Superior temporal gyrus (tissue), 1 donor: ENCODE results near the gene ACOX3.
"Not testable (repeated sequence)": the region's sequence is repeated elsewhere in the genome, so short reads cannot be mapped to it uniquely, and the experiment has no call there.

Experiments
- DNase-seq: peaks from one replicate; pipeline ENCODE4 v3.0.0-alpha.2; 2016; ENCODE audit errors: extremely low spot score

Gene ACOX3

GRCh38 chr4:8353912-8354453 lies 86.5 kb downstream of the ACOX3 start:
- no peak for DNase-seq

- no peak for DNase-seq
Measured at GRCh38 chr4:8353158-8353669, 87.3 kb downstream of the ACOX3 start.

GRCh38 chr4:8352368-8353157 lies 88.0 kb downstream of the ACOX3 start:
- DNase-seq: no peak

GRCh38 chr4:8351931-8352367 lies 88.6 kb downstream of the ACOX3 start:
- peak; percentile 25 for DNase-seq

GRCh38 chr4:8350841-8351461 lies 89.6 kb downstream of the ACOX3 start:
- DNase-seq: no peak

GRCh38 chr4:8350352-8350751 lies 90.2 kb downstream of the ACOX3 start:
- DNase-seq: no peak

- DNase-seq: no peak
Measured at GRCh38 chr4:8349664-8350236, 90.8 kb downstream of the ACOX3 start.

- not testable (repeated sequence) for DNase-seq
Measured at GRCh38 chr4:8349236-8349635, 91.3 kb downstream of the ACOX3 start.

- no peak for DNase-seq
Measured at GRCh38 chr4:8348071-8348470, 92.5 kb downstream of the ACOX3 start.

GRCh38 chr4:8347660-8348059 lies 92.9 kb downstream of the ACOX3 start:
- DNase-seq: no peak

GRCh38 chr4:8346838-8347605 lies 93.5 kb downstream of the ACOX3 start:
- DNase-seq: peak; percentile 59

GRCh38 chr4:8345946-8346814 lies 94.3 kb downstream of the ACOX3 start:
- DNase-seq: no peak

GRCh38 chr4:8345053-8345945 lies 95.2 kb downstream of the ACOX3 start:
- DNase-seq: no peak

- no peak for DNase-seq
Measured at GRCh38 chr4:8344377-8344776, 96.1 kb downstream of the ACOX3 start.

- DNase-seq: no peak
Measured at GRCh38 chr4:8343967-8344331, 96.6 kb downstream of the ACOX3 start.

- no peak for DNase-seq
Measured at GRCh38 chr4:8343262-8343966, 97.1 kb downstream of the ACOX3 start.

GRCh38 chr4:8342651-8343261 lies 97.8 kb downstream of the ACOX3 start:
- no peak for DNase-seq

- peak; percentile 33 for DNase-seq
Measured at GRCh38 chr4:8341691-8342090, 98.8 kb downstream of the ACOX3 start.

GRCh38 chr4:8341281-8341680 lies 99.2 kb downstream of the ACOX3 start:
- DNase-seq: not testable (repeated sequence)
